COR-L47 (cell line): ENCODE data around the gene SOX10.
"Not testable (repeated sequence)": the region's sequence is repeated elsewhere in the genome, so short reads cannot be mapped to it uniquely, and the experiment has no call there.

Experiments used
- DNase-seq: peaks from one replicate; lab custom pipeline; 2025; lab: John Stamatoyannopoulos, UW

SOX10 gene

DNA sequence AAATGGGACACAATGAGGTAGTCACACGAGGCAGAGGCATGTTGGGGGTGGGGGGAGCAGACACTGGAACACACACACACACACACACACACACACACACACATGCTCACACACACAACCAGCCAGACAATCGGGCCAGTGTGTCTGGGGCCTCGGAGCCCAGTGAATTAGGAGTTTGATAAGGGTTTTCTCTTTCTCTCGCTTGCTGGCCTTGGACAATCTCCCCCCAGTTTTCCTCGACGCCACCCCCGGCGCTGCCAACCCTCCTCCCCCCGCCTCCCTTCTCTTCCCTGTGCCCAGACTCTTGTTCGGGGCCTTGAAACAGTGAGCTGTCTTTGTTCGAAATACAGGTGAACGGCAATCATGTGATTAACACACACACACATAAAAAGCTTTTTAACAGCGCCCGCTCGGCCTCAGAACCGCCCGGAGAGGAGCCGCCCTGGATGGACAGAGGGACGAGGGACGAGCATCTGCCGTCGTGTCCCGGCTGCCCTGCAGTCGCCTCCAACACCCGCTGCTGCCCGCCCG is 1.5 kb upstream of the SOX10 start:
- DNase-seq = no peak

DNA sequence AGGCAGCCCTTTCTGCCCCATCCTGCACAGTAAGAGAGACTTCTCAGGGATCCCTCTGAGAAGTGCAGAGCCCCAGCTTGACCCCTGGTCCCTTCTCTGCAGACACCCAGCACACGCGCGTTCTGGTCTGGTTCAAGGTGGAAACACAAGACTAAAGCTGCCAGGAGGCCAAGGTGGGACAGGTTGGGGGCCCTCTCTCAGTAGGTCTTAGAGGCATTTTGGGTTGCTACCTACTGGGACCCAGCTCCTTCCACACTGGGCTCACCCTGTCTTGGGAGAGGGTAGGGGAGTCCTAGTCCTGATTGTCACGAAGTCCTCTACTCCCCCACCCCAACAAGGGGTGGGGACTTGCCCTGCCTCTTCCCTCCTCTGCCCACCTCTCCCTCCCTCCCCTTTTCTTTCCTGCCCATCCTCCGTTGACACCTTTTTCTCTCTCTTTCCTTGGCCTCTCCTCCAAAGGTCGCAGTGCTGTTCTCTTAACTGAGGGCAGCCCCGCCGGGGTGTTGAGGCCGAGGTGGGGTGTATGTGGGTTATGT is 763 bp upstream of the SOX10 start:
- no peak for DNase-seq

DNA sequence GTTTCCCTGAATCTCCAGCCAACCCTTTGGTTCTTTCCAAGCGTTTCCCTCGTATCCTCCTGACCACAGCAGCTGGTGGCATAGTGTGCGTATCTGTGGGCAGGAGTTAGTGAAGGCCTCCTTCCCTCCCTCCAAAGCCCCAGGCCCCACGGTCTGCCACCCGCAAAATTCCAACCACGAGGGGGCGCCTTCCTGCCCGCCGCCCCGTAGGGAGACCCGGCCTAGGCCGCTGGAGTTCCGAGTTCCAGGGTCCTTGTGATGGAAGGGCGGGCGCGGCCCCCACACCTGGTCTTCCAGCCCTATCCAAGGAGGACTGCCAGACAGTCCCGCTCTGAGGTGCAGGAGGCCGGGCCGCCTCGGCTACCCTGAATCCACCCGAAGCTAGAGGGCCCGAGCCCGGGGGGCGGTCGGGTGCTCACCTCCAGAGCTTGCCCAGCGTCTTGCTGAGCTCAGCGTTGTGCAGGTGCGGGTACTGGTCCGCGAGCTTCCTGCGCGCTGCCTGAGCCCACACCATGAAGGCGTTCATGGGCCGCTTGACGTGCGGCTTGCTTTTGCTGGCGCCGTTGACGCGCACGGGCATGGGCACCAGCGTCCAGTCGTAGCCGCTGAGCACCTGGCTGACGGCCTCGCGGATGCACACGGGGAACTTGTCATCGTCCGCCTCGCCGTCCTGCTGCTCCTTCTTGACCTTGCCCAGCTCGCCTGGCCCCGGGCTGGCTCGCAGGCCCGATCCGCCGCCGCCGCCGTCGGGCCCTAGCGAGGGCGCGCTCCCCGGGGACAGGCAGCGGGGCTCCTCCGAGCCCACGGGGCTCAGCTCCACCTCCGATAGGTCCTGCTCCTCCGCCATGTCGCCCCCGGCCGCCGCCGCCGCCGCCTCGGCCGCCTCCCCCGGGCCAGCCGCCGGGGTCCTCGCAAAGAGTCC is 1.2 kb downstream of the SOX10 start:
- DNase-seq = no peak

DNA sequence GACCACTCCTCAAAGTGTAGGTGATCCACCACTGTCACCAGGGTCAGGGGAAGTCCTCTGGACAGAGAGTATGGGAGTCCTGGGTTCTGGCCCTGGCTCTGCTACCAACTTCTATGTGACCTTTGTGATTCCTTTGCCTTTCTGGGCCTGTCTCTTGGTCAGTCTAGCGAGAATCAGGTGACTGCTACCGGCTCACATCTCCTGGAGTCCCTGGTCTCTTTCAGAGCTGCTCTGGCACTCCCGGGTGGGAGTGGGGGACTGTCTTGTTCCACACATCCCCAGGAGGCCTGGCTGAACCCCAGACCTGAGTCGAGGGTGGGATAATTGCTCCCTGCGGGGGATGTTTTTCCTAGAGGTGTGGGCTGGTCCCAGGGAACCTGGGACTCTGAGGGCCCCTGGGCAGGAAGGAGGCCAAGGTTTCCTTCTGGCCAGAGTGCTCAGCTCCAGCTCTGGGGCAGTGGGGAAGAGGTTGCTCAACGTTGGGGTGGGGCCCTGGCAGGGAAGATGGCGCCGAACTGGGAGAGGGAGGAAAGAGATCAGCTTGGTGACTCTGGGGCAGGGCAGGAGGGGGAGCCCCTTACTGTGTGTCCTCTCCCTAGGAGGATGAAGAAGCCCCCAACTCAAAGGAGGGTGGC is 2.1 kb downstream of the SOX10 start:
- no peak for DNase-seq

DNA sequence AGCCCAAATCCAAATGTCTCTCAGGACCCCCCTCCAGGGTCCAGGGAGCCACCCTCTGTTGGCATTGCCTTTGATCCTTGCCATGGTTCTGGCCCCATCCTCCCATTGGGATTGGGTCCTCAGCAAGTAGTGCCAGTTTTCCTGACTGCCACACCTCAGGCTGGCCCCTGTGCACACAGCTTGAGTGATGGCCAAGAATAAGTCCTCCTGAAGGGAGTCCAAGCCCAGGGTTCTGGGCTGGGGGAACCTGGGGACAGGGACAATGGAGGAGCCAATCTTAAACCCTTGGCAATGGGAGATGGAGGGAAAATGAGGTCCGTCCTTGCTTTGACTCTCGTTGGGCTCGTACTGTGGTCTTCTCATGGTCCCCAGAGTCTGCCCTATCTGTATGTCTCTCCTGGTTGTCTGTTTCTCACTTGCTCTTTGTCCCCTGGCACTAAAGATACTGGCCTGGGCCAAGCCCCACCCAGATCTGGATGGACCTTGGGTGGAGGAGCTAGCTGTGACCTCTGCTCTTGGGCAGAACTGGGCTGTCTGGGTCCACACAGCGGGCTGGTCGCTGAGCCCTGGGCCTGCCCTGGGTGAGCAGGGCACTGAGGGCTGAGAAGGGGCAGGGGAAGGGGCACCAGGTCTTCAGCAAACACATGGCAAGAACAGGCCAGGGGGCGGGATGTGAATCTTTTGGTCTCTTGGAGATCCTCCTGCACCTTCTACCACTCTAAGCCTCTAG is 2.9 kb downstream of the SOX10 start:
- no peak for DNase-seq

DNA sequence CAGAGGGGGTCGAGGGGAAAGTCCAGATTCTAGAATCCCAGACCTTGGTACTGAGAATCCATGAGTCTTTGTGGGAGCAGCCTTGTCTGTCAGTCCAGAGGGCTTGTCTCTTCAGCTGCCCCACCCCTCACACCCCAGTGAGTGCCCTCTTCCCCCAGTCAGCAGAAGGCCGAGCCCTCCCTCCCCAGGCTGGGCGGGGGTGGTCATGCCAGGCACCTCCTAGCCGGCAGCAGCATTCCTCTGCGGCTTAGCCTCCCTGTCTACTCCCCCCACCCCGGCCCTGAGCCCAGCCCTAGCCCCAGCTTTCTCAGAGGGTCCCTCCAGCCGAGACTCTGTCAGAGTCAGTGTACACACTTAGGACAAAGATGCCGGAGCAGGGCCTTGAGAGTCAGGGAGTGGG is 4.6 kb downstream of the SOX10 start:
- DNase-seq = no peak

DNA sequence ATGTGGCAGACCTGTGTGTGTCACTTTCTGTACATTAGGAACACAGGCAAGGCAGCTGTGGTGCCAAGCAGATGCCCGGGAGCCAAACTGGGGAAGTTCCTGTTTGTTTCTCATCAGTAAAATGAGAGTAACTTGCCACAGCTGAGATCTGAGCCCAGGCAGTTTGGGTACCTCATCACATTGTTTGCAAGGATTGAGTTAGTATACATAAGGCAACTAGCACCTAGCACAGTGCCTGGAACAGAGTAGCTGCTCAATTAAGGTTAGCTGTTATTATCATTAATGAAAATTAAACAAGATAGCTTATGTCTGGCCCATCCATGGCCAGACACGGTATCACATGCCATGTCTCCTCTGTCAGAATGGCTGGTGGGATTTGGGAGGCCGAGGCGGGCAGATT is 7.8 kb downstream of the SOX10 start:
- no peak for DNase-seq

DNA sequence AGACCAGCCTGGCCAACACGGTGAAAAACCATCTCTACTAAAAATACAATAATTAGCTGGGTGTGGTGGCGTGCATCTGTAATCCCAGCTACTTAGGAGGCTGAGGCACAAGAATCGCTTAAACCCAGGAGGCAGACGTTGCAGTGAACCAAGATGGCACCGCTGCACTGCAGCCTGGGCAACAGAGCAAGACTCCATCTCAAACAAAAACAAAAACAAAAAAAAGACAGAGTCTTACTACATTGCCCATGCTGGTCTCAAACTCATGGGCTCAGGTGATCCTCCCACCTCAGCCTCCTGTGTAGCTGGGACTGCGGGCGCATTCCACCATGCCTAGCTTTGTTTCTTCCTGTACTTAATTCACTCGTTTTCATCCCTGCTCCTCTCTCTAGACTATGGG is 8.3 kb downstream of the SOX10 start:
- not testable (repeated sequence) for DNase-seq

- no peak for DNase-seq
Observed at GRCh38 chr22:37975153-37975552, 9.2 kb downstream of the SOX10 start.

GRCh38 chr22:37973271-37974170 is 10.8 kb downstream of the SOX10 start:
- DNase-seq = no peak

- peak; percentile 72 for DNase-seq
Observed at GRCh38 chr22:37972527-37972926, 11.8 kb downstream of the SOX10 start.

DNA sequence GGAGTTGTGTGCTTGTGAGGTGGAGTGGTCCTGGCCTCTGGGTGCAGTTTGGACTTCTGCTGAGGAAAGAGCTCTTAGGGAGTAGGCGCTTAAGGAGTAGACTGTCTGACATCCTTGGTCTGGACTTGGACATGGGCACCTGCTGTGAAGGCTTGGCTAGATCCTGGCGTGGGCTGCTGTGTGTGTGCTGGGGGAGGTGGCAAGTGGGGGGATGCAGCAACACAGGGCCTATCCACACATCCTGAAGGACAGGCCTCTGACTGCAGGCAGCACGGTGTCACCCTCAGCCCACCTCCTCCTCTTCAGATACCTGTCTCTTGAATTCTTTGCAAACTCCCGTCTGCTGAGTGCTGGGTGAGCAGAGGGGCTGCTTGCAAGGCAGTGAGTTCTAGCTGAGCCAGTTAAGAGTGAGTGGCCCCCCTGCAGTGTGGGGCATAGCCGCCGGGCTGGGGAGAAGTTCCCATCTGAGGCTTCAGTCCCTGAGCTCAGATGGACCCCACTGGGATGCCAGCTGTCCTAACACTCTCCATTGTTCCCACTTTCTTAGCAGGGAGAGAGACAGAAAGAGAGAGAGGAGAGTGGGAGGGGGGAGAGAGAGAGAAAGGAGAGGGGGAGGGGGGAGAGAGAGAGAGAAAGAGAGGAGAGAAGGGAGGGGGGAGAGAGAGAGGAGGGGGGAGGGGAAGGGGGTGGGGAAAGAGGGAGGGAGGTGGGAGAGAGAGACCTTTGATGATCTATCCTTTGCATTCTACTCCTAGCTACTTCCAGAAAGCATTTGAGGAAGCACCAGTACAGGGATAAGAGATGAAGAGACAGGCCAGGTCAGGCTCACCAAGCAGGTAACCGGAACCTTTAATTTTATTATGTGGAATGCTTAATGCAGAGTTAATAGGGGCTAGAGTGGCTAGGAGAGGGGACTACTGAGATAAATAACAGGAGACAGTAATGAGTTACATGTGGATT is 12.6 kb downstream of the SOX10 start:
- peak; percentile 22 for DNase-seq

GRCh38 chr22:37970864-37971263 is 13.5 kb downstream of the SOX10 start:
- no peak for DNase-seq

DNA sequence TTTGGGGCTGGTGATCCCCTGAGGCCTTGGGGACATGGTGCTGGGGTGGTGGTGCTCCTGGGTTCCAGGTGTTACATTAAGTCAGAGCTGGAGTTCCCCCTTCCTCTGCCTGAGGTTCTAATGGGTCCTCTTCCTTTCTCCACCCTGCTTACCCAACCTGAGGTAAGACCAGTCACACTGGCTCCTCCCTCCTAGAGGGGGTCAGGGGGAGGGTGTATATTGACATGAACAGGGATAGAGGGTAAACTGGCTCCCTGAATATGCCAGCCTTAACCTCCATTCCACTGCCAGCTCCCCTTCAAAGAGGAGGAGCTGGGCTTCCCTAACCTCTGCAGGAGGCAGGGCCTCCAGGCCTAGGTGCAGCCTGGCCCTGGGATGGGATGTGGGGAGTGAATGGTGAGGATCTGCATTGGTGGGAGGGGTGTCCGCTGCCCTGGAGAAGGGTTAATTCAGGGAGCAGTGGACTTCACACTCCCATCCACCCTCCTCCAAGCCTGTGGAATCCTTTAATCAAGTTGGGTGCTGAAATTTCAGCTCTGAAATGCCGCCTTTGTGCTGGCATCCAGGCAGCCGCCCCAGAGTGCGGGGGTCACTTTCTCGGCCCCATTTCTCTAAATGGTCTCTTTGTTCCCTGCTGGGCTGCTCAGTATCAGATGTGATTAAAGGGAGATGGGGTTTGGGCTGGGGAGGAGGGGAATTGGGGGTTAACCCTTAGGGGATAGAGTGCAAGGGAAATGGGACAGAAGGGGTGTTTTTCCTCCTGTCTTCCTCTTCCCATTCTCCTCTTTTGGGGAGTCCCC is 15.7 kb downstream of the SOX10 start:
- no peak for DNase-seq

DNA sequence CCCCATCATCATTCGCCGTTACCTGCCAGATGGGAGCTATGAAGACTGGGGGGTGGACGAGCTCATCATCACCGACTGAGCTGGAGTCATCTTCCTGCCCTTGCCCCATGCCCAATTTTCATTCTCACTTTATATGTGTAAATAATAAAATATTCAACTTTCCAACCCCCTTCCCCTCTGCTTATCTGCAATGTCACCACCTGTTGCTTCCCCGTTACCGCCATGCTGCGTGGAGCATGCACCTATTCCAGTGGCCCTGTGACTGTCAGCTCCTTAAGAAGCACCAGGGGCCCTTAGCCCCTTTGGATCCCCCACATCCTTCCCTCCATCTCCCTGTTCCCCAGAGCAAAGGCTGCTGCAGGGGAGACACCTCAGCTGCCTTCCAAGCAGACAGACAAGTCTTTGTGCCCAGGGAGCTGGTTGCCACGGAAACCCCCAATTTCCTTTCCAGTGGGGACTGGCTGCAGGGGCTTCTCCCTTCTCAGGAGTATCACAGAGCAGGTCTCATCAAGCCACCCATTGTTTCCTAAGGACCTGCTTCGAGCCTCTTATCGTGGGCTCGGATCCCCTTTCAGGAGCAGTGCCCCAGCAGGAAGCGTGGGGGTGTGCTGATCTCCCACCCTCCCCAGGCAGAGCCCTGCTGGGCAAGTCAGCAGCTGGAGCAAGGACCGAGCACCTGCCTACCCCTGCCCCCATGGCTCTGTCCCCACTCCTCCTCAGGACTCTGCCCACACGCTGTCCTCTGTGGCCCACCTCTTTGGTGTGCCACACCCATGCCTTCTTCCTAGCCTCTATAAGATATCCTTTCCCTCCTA is 16.5 kb downstream of the SOX10 start:
- DNase-seq = no peak

DNA sequence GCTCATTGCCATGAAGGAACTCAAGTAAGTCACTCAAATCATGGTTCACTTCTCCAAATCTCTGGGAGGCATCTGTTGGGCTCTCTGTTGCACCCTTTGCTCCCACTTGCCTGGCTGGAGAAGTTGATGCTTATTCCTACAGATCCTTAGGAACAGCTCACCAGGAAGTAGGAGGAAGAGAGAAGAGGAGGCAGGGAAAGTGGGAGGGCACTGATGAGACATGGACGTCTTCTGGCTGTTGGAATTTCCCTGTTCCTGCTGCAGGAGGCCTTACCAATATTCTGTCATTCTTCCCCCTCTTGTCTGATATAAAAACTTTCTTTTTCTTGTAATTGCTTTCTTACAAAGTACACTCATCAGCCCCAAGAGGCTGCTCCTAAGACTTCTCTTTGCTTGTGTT is 17.2 kb downstream of the SOX10 start:
- no peak for DNase-seq

- DNase-seq = no peak
Observed at GRCh38 chr22:37965940-37966664, 18.3 kb downstream of the SOX10 start.

DNA sequence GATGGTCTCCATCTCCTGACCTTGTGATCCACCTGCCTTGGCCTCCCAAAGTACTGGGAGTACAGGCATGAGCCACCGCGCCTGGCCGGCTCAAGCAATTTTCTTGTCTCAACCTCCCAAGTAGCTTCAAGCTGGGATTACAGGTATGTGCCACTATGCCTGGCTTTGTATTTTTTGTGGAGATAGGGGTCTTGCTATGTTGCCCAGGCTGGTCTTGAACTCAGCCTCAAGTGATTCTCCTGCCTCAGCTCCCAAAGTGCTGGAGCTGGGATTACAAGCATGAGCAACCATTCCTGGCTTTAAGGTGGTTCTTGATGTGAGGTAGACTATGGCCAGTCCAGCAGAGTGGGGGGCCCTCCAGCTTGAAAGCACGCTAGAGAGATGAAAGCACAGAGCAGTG is 23.3 kb downstream of the SOX10 start:
- no peak for DNase-seq
